ENCODE data around the gene USE1.
"Not testable (repeated sequence)": the region's sequence is repeated elsewhere in the genome, so short reads cannot be mapped to it uniquely, and the experiment has no call there.

USE1 gene

DNA sequence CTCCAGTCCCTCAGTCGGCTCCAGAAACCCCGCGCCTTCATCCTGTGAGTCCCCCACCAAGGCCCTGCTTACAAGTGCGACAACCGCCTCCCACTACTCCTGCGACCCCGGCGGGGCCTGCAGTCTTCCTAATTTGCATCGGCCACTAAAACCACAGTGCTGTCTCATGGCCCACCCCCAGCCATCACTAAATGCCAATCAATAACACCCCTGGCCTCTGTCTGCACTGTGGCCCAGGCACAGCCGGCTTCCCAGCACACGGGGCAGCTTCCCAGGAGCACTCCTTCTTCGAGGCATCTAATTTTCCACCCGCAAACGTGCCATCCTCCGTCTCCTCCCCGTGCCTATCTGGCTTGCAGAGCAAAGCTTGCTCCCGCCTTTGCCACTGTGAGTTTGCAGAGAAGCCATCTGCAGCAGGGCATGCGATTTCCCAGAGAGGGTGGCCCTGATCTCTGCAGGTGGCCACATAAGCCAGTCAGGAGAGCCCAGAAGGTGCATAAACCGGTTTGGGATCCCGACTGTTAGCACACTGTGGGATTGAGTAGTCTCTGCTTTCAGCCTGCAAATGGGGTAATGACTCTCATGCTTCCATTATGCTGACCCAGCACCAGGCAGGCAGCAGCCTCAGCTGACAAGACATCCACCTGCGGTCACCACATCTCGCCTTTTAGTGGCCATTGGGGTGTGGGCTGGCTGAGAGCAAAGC is 34.0 kb upstream of the USE1 start:
- H3K4me3 ChIP-seq (ENCODE audit: low read length): no peak overlapping the region
- no peak for TF ChIP-seq CTCF (conservative IDR thresholded peaks at IDR 0.05; ENCODE audit: low read length)
- no peak for DNase-seq (ENCODE audit: low read depth)

- no peak for TF ChIP-seq CTCF (conservative IDR thresholded peaks at IDR 0.05; ENCODE audit: low read length)
- DNase-seq (ENCODE audit: low read depth): no peak
- H3K4me3 ChIP-seq (ENCODE audit: low read length): no peak overlapping the region
Measured at GRCh38 chr19:17183271-17183761, 31.8 kb upstream of the USE1 start.

GRCh38 chr19:17183858-17184321 is 31.3 kb upstream of the USE1 start:
- H3K4me3 ChIP-seq (ENCODE audit: low read length): no peak overlapping the region
- TF ChIP-seq CTCF (conservative IDR thresholded peaks at IDR 0.05; ENCODE audit: low read length): no peak
- DNase-seq (ENCODE audit: low read depth): no peak

- no peak overlapping the region for H3K4me3 ChIP-seq (ENCODE audit: low read length)
- TF ChIP-seq CTCF (conservative IDR thresholded peaks at IDR 0.05; ENCODE audit: low read length): no peak
- DNase-seq (ENCODE audit: low read depth): no peak
Measured at GRCh38 chr19:17184371-17184841, 30.8 kb upstream of the USE1 start.

DNA sequence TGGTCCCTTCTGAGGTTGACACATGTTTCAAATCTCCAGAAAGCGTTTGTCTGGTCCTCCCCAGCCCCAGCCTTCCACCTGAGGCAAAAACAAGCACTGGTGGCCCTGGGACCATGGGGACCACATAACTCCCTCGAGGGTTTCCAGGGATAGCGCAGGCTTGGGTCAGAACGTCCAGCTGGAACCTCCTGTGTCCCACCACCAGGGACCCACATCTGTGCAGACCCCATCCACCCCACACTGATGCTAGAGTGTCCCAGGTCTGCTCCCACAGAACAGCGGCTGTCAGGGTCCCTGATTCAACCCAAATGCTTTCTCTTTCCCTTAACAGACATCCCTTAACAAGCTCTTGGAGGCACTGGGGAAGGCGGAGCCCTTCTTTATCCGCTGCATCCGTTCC is 29.6 kb upstream of the USE1 start:
- no peak for TF ChIP-seq CTCF (conservative IDR thresholded peaks at IDR 0.05; ENCODE audit: low read length)
- no peak for DNase-seq (ENCODE audit: low read depth)
- no peak overlapping the region for H3K4me3 ChIP-seq (ENCODE audit: low read length)

GRCh38 chr19:17191736-17192135 is 23.4 kb upstream of the USE1 start:
- not testable (repeated sequence) for DNase-seq (ENCODE audit: low read depth); H3K4me3 ChIP-seq (ENCODE audit: low read length)

- no peak overlapping the region for H3K4me3 ChIP-seq (ENCODE audit: low read length)
- DNase-seq (ENCODE audit: low read depth): no peak
- no peak for TF ChIP-seq CTCF (conservative IDR thresholded peaks at IDR 0.05; ENCODE audit: low read length)
Measured at GRCh38 chr19:17192751-17193150, 22.4 kb upstream of the USE1 start.

Measured in AG10803 (cell line).